Neural crest cell (in vitro differentiated cells): ENCODE measurements around the gene TMEM190. TPM values are rescaled to one million over a fixed set of nuclear protein-coding genes. Genes with fewer than 3 reads are reported as not detected.

Experiments
- DNase-seq: peaks from one replicate; pipeline ENCODE4 v3.0.0; 2021; ENCODE audit warnings: low read depth, mixed read lengths, low spot score
- H3K27ac Mint-ChIP-seq: one replicate; pipeline ENCODE4 v1.8.0; 2021; ENCODE audit warnings: mild to moderate bottlenecking, mixed read lengths; ENCODE audit not compliant: unreplicated experiment
- H3K27me3 Mint-ChIP-seq: 2 replicates; pipeline ENCODE4 v1.8.0; 2021; ENCODE audit warnings: low read depth, mild to moderate bottlenecking, mixed read lengths
- H3K36me3 Mint-ChIP-seq: 2 replicates; pipeline ENCODE4 v1.8.0; 2021; ENCODE audit warnings: low read depth, mild to moderate bottlenecking, mixed read lengths
- H3K4me1 Mint-ChIP-seq: 2 replicates; pipeline ENCODE4 v1.8.0; 2021; ENCODE audit warnings: mixed read lengths
- H3K4me3 Mint-ChIP-seq: one replicate; pipeline ENCODE4 v1.8.0; 2021; ENCODE audit warnings: mild to moderate bottlenecking, mixed read lengths
- H3K9me3 Mint-ChIP-seq: 2 replicates; pipeline ENCODE4 v1.8.0; 2021; ENCODE audit warnings: mixed read lengths
- total RNA-seq: library from RNA; stranded (reverse); gene quantifications from 2 replicates; pipeline ENCODE4 v1.2.1, GENCODE V29; 2021
- TF ChIP-seq, protein P1 (sequence below): fragments of 200-600 bp; sonication (generic); conservative IDR thresholded peaks from 2 replicates; pipeline ENCODE4 v1.5.0; 2021; ENCODE audit warnings: antibody characterized with exemption, mild to moderate bottlenecking

TMEM190 gene
- total RNA-seq, 1 donor from 2014 or later: not detected

- H3K4me1 Mint-ChIP-seq: peaks cover 8% of the 10 kb centered on the region
- no peaks in the 10 kb centered on the region for H3K9me3 Mint-ChIP-seq
- TF ChIP-seq, protein P1, sequence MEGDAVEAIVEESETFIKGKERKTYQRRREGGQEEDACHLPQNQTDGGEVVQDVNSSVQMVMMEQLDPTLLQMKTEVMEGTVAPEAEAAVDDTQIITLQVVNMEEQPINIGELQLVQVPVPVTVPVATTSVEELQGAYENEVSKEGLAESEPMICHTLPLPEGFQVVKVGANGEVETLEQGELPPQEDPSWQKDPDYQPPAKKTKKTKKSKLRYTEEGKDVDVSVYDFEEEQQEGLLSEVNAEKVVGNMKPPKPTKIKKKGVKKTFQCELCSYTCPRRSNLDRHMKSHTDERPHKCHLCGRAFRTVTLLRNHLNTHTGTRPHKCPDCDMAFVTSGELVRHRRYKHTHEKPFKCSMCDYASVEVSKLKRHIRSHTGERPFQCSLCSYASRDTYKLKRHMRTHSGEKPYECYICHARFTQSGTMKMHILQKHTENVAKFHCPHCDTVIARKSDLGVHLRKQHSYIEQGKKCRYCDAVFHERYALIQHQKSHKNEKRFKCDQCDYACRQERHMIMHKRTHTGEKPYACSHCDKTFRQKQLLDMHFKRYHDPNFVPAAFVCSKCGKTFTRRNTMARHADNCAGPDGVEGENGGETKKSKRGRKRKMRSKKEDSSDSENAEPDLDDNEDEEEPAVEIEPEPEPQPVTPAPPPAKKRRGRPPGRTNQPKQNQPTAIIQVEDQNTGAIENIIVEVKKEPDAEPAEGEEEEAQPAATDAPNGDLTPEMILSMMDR: no peak
- H3K36me3 Mint-ChIP-seq: no peaks in the 10 kb centered on the region
- H3K4me3 Mint-ChIP-seq: no peak overlapping the region
- no peak for DNase-seq
- peaks cover 24% of the 10 kb centered on the region for H3K27me3 Mint-ChIP-seq
- H3K27ac Mint-ChIP-seq: no peak overlapping the region
These were observed 47.9 kb downstream of the TMEM190 start for GRCh38 chr19:55424518-55424917.

DNA sequence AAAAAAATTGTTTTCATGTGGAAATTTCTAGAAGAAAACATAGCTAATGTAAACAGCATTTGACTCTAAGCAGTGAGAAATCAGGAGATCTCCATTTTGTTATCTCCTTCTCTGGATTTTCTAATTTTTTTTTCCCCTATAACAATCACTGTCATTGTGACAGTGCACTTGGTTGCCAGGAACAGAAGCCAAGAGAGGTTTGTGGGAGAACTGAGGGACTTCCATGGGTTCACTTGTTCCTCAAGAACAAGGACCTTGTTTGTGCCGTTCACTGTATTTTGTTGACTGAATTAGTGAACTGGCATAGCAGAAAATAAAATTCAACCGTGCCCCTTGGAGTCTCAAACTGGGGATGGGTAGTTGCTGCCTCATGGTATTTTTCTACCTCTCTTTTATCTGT is 49.4 kb downstream of the TMEM190 start:
- TF ChIP-seq, protein P1: no peak
- DNase-seq: no peak
- H3K27ac Mint-ChIP-seq: no peak overlapping the region
- peaks cover 8% of the 10 kb centered on the region for H3K4me1 Mint-ChIP-seq
- no peaks in the 10 kb centered on the region for H3K36me3 Mint-ChIP-seq
- no peak overlapping the region for H3K4me3 Mint-ChIP-seq
- peaks cover 15% of the 10 kb centered on the region for H3K27me3 Mint-ChIP-seq
- peaks cover 2% of the 10 kb centered on the region for H3K9me3 Mint-ChIP-seq

Other genes with a start within 250 kb of the TMEM190 start
- 1.1 TPM in 1 of 2 replicates, not detected in the other for gene TNNT1, start 227.6 kb upstream of the TMEM190 start, total RNA-seq
- gene TNNI3, start 219.1 kb upstream of the TMEM190 start, total RNA-seq: 5.4 and 6.5 TPM in 2 replicates
- 9.5 and 10.4 TPM in 2 replicates for gene DNAAF3, start 210.2 kb upstream of the TMEM190 start, total RNA-seq
- 3.5 and 4.3 TPM in 2 replicates for gene SYT5, start 196.5 kb upstream of the TMEM190 start, total RNA-seq
- gene PTPRH, start 167.3 kb upstream of the TMEM190 start, total RNA-seq: 1.2 and 2.0 TPM in 2 replicates
- gene TMEM86B, start 148.1 kb upstream of the TMEM190 start, total RNA-seq: 4.9 and 5.8 TPM in 2 replicates
- gene PPP6R1, start 117.8 kb upstream of the TMEM190 start, total RNA-seq: 71.2 and 73.1 TPM in 2 replicates
- 53.8 and 54.7 TPM in 2 replicates for gene HSPBP1, start 96.7 kb upstream of the TMEM190 start, total RNA-seq
- gene BRSK1, start 92.8 kb upstream of the TMEM190 start, total RNA-seq: 50.0 and 50.7 TPM in 2 replicates
- not detected in 2 replicates for gene TMEM150B, start 51.5 kb upstream of the TMEM190 start, total RNA-seq
- gene KMT5C, start 37.0 kb upstream of the TMEM190 start, total RNA-seq: 32.9 and 35.2 TPM in 2 replicates
- gene COX6B2, start 22.1 kb upstream of the TMEM190 start, total RNA-seq: 0.16 TPM in 1 of 2 replicates, not detected in the other
- gene GARIN5B, start 13.6 kb upstream of the TMEM190 start, total RNA-seq: not detected in 2 replicates
- 0.56 and 0.59 TPM in 2 replicates for gene IL11, start 6.4 kb upstream of the TMEM190 start, total RNA-seq
- 0.40 and 0.71 TPM in 2 replicates for gene TMEM238, start 7.5 kb downstream of the TMEM190 start, total RNA-seq
- gene RPL28, start 9.1 kb downstream of the TMEM190 start, total RNA-seq: 1,888 and 1,936 TPM in 2 replicates
- gene UBE2S, start 31.0 kb downstream of the TMEM190 start, total RNA-seq: 243 and 269 TPM in 2 replicates
- 0.54 and 0.59 TPM in 2 replicates for gene SHISA7, start 66.5 kb downstream of the TMEM190 start, total RNA-seq
- gene ISOC2, start 84.8 kb downstream of the TMEM190 start, total RNA-seq: 34.3 and 36.7 TPM in 2 replicates
- not detected in 2 replicates for gene C19orf85, start 87.9 kb downstream of the TMEM190 start, total RNA-seq
- 14.8 and 15.0 TPM in 2 replicates for gene ZNF628, start 99.8 kb downstream of the TMEM190 start, total RNA-seq
- 81.1 and 87.9 TPM in 2 replicates for gene NAT14, start 108.4 kb downstream of the TMEM190 start, total RNA-seq
- gene SSC5D, start 111.6 kb downstream of the TMEM190 start, total RNA-seq: 1.3 and 1.5 TPM in 2 replicates
- not detected in 2 replicates for gene SBK2, start 160.3 kb downstream of the TMEM190 start, total RNA-seq
- 0.39 and 0.68 TPM in 2 replicates for gene SBK3, start 168.7 kb downstream of the TMEM190 start, total RNA-seq
- gene ZNF579, start 204.0 kb downstream of the TMEM190 start, total RNA-seq: 28.2 and 29.1 TPM in 2 replicates
- 31.6 and 31.8 TPM in 2 replicates for gene FIZ1, start 222.7 kb downstream of the TMEM190 start, total RNA-seq
- gene ZNF524, start 223.5 kb downstream of the TMEM190 start, total RNA-seq: 6.1 and 6.7 TPM in 2 replicates
- 20.3 TPM in 2 replicates for gene ZNF865, start 228.8 kb downstream of the TMEM190 start, total RNA-seq
- gene ZNF784, start 247.7 kb downstream of the TMEM190 start, total RNA-seq: 11.0 and 12.4 TPM in 2 replicates